Measurements from ENCODE around the gene DCXR.

The DCXR gene

GRCh38 chr17:82054351-82055022 is 17.0 kb upstream of the DCXR start:
- TF ChIP-seq CTCF (IDR thresholded peaks at IDR 0.05; ENCODE audit: low read depth, low read length, missing control alignments) = no peak
- H3K4me3 ChIP-seq (replicated peaks; ENCODE audit: low read depth, low read length) = no peak overlapping the region
- no peak for DNase-seq (ENCODE audit: extremely low read depth, low read depth)

GRCh38 chr17:82053556-82054263 is 16.2 kb upstream of the DCXR start:
- TF ChIP-seq CTCF (IDR thresholded peaks at IDR 0.05; ENCODE audit: low read depth, low read length, missing control alignments) = no peak
- no peak for DNase-seq (ENCODE audit: extremely low read depth, low read depth)
- peak overlapping the region; percentile 87 for H3K4me3 ChIP-seq (replicated peaks; ENCODE audit: low read depth, low read length)

GRCh38 chr17:82053130-82053529 is 15.6 kb upstream of the DCXR start:
- H3K4me3 ChIP-seq (replicated peaks; ENCODE audit: low read depth, low read length) = peak overlapping the region; percentile 87
- no peak for DNase-seq (ENCODE audit: extremely low read depth, low read depth)
- TF ChIP-seq CTCF (IDR thresholded peaks at IDR 0.05; ENCODE audit: low read depth, low read length, missing control alignments) = no peak

GRCh38 chr17:82052638-82053059 is 15.2 kb upstream of the DCXR start:
- DNase-seq (ENCODE audit: extremely low read depth, low read depth) = no peak
- TF ChIP-seq CTCF (IDR thresholded peaks at IDR 0.05; ENCODE audit: low read depth, low read length, missing control alignments) = no peak
- H3K4me3 ChIP-seq (replicated peaks; ENCODE audit: low read depth, low read length) = peak overlapping the region; percentile 87

- H3K4me3 ChIP-seq (replicated peaks; ENCODE audit: low read depth, low read length) = peak within 1 kb of the TSS; percentile 87
- no peak for TF ChIP-seq CTCF (IDR thresholded peaks at IDR 0.05; ENCODE audit: low read depth, low read length, missing control alignments)
- DNase-seq (ENCODE audit: extremely low read depth, low read depth) = no peak
Observed at GRCh38 chr17:82051776-82052637, 14.5 kb upstream of the DCXR start, which contains the start of the genes GPS1 and RFNG. GPS1 (plus strand) TSS chr17:82051898; CDS start chr17:82051932, 34 bp downstream. RFNG (minus strand) TSS chr17:82051811; CDS start chr17:82051766, 45 bp downstream.

GRCh38 chr17:82050761-82051641 is 13.5 kb upstream of the DCXR start:
- no peak for TF ChIP-seq CTCF (IDR thresholded peaks at IDR 0.05; ENCODE audit: low read depth, low read length, missing control alignments)
- peak overlapping the region; percentile 87 for H3K4me3 ChIP-seq (replicated peaks; ENCODE audit: low read depth, low read length)
- no peak for DNase-seq (ENCODE audit: extremely low read depth, low read depth)
